ENCODE measurements around the gene AXIN2.

AXIN2 gene

DNA sequence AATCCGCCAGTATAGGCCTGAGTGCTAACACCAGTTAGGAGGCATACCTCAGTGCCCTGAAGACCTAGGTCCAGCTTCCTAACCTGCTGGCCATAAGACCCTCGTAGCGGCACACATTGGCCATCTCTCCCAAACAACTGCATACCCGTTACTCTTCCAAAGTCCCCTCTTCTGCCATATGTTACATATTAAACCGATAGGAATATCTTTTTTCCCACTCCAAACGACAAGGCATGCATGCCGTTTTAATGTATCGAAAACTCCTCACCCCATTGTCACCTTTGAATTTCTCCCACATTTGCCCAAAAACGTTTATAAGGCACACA is 721 bp upstream of the AXIN2 start:
- TF ChIP-seq, protein P1, sequence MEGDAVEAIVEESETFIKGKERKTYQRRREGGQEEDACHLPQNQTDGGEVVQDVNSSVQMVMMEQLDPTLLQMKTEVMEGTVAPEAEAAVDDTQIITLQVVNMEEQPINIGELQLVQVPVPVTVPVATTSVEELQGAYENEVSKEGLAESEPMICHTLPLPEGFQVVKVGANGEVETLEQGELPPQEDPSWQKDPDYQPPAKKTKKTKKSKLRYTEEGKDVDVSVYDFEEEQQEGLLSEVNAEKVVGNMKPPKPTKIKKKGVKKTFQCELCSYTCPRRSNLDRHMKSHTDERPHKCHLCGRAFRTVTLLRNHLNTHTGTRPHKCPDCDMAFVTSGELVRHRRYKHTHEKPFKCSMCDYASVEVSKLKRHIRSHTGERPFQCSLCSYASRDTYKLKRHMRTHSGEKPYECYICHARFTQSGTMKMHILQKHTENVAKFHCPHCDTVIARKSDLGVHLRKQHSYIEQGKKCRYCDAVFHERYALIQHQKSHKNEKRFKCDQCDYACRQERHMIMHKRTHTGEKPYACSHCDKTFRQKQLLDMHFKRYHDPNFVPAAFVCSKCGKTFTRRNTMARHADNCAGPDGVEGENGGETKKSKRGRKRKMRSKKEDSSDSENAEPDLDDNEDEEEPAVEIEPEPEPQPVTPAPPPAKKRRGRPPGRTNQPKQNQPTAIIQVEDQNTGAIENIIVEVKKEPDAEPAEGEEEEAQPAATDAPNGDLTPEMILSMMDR (IDR thresholded peaks at IDR 0.05; ENCODE audit: unreplicated experiment in 3 of 3) = no peak

GRCh38 chr17:65560628-65561451 is 608 bp downstream of the AXIN2 start:
- H3K4me3 Mint-ChIP-seq = peak overlapping the region; percentile 81 to 89 (median 87)
- H3K4me1 Mint-ChIP-seq = peaks cover 14% of the 10 kb centered on the region
- H3K27me3 Mint-ChIP-seq (ENCODE audit: low read depth) = no peaks in the 10 kb centered on the region
- no peaks in the 10 kb centered on the region for H3K9me3 Mint-ChIP-seq
- peak overlapping the region; percentile 85 to 97 (median 94) for H3K27ac Mint-ChIP-seq
- H3K36me3 Mint-ChIP-seq (ENCODE audit: low read depth) = no peaks in the 10 kb centered on the region
- TF ChIP-seq, protein P1 (IDR thresholded peaks at IDR 0.05; ENCODE audit: unreplicated experiment in 3 of 3) = no peak

More for the DNA sequence above, 721 bp upstream of the AXIN2 start:
- Mint-ChIP-seq H3K36me3 (ENCODE audit: low read depth) (no peaks in the 10 kb centered on the region), H3K27me3 (ENCODE audit: low read depth) (no peaks in the 10 kb centered on the region), H3K27ac (peak overlapping the region; percentile 85 to 97 (median 94)), H3K9me3 (no peaks in the 10 kb centered on the region), H3K4me3 (peak overlapping the region; percentile 81 to 93 (median 86)), H3K4me1 (peaks cover 14% of the 10 kb centered on the region)

- Mint-ChIP-seq H3K27me3 (ENCODE audit: low read depth) (no peaks in the 10 kb centered on the region), H3K27ac (peak overlapping the region in 2 of 3 experiments; percentile 92 to 94), H3K9me3 (no peaks in the 10 kb centered on the region), H3K4me1 (peaks cover 11% of the 10 kb centered on the region), H3K36me3 (ENCODE audit: low read depth) (no peaks in the 10 kb centered on the region), H3K4me3 (peak overlapping the region; percentile 74 to 78 (median 78))
- TF ChIP-seq, protein P1 (IDR thresholded peaks at IDR 0.05; ENCODE audit: unreplicated experiment in 3 of 3) = no peak
These were observed 1.4 kb downstream of the AXIN2 start for GRCh38 chr17:65559804-65560627.

DNA sequence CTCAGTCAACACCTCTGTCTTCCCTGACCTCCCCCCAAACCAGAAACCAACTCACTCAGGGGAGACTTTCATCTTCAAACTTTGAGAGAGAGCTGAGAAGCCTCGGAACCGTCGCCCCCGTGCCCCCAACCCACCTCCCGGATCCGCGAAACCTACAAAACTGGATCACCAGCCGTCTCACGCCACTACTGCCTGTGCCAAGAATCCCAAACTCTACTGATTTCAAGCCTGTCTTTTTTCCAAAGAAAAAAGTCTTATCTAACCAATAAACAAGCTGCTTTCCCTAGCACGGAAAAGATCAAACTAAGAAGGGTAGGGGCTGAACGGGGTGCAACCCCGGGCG is 2.0 kb downstream of the AXIN2 start:
- peak overlapping the region in 2 of 3 experiments; percentile 92 to 94 for H3K27ac Mint-ChIP-seq
- no peak overlapping the region for H3K4me3 Mint-ChIP-seq
- no peaks in the 10 kb centered on the region for H3K9me3 Mint-ChIP-seq
- no peaks in the 10 kb centered on the region for H3K27me3 Mint-ChIP-seq (ENCODE audit: low read depth)
- H3K36me3 Mint-ChIP-seq (ENCODE audit: low read depth) = no peaks in the 10 kb centered on the region
- TF ChIP-seq, protein P1 (IDR thresholded peaks at IDR 0.05; ENCODE audit: unreplicated experiment in 3 of 3) = no peak
- H3K4me1 Mint-ChIP-seq = peaks cover 7% of the 10 kb centered on the region

DNA sequence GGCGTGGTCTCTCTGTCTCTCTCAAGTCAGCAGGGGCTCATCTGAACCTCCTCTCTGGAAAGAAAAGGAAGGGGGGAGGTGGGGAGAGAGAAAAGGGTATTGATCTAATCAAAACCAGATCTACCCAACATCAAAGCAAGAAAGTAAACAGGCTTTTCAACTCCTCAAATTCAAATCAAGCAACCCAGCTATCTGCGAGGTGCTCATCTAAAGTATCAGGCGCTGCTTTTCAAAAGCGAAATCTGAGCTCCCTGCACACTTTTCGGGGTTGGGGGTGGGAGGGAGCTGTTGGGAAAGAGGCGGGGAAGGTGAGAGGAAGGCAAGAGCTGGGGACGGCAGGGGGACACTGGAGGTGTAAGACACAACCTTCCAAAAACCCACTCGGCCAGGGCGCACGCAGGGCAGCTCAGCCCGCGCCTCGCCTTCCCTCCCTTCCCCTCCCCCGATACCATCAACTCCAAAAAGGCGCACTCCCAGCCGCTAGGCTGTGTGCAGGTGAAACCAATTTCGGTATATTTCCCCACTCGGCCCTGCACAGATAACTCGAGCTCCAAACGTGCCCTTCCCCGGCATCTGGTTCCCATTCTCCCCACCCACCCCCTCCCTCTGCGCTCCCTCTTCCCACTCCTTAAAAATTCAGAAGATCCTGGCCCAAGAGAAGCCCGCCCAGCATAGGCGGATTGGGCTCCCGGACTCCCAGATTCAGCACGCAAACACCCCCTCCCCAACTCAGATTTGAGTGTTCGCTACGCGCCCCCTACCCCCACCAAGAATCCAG is 2.6 kb downstream of the AXIN2 start:
- Mint-ChIP-seq H3K9me3 (no peaks in the 10 kb centered on the region), H3K27me3 (ENCODE audit: low read depth) (no peaks in the 10 kb centered on the region), H3K4me1 (peaks cover 7% of the 10 kb centered on the region), H3K27ac (peak overlapping the region in 2 of 3 experiments; percentile 92 to 94), H3K4me3 (no peak overlapping the region), H3K36me3 (ENCODE audit: low read depth) (no peaks in the 10 kb centered on the region)
- TF ChIP-seq, protein P1 (IDR thresholded peaks at IDR 0.05; ENCODE audit: unreplicated experiment in 3 of 3) = no peak

Measured in nephron (organoid).